ENCODE results near the gene SPINK9. TPM values are rescaled to one million over a fixed set of nuclear protein-coding genes. Genes with fewer than 3 reads are reported as not detected.

The SPINK9 gene
- total RNA-seq, 1 donor from 2014 or later = not detected

DNA sequence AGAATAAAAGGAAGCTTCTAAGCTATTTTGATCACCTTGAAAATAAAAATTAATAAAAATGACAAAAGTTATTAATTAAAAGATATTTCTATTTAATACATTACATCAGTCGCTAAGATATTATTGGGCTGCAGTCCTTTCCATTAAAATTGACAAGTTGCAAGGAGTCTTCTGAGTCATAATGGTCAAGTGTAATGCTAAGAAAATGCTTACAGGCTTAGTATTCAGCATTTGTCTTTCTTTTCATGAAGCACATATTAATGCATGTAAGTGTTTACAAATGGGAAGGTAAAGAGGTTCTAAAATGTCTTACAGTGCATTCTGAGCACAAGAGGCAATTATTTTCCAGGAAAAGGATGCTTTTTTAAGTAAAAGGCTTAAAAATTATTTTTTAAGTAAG is 17.3 kb downstream of the SPINK9 start:
- intact Hi-C loops (cut with DNase I) = no loop called here
- DNase-seq (ENCODE audit: missing footprints) = no peak
- no peak for ATAC-seq

DNA sequence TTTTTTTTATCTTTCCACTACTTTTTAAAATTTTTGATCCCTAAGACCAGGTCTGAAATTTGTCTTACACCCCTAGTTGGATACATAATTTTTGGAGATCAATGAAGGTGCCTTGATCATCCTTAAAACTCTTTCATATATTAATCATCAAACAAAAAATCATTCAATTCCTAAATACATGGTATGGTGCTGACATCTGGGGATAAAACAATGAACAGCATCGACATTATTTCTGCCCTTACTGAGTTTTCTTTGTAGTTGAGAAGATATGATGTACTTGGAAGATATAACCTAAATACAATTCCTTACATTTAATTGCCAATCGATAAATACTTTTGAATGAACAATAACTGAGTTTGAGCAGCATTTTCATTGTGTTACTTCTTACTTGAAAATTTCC is 18.3 kb downstream of the SPINK9 start:
- no peak for ATAC-seq
- intact Hi-C loops (cut with DNase I) = no loop called here
- DNase-seq (ENCODE audit: missing footprints) = no peak

DNA sequence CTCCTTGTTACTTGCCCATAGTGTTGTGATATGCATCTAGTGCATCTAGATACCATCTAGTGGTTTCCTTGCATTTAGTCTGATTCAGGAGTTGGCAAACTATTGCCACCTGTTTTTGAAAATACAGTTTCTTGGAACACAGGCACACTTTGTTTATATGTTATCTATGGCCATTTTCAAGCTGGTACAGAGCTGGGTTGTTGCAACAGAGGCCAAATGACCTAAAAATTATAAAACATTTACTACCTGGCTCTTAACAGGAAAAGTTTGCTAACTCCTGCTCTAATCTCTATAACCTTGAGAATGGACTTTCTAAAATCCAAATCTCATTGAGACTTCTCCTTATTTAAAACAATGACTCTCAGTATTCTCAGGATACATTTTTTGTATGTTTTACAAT is 29.0 kb downstream of the SPINK9 start:
- intact Hi-C loops (cut with DNase I) = loop anchor here (10.0 kb wide), 1 partner anchor 70 kb away; no protein-coding TSS in a partner anchor
- ATAC-seq (no peak), DNase-seq (ENCODE audit: missing footprints) (no peak)

DNA sequence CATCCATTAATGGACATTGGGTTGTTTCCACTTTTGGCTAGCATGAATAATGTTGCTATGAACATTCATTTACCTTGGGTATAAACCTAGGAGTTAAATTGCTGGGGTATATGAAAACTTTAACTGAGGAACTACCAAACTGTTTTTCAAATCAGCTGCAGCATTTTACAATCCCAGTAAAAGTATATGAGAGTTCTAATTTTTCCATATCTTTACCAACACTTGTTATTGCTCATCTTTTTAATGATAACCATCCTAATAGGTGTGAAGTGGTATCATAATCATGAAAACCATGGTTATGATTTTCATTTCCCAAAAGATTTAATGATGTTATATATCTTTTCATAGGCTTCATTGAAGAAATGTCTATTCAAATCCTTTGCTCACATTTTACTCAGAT is 32.9 kb downstream of the SPINK9 start:
- DNase-seq (ENCODE audit: missing footprints) (no peak), ATAC-seq (no peak)
- intact Hi-C loops (cut with DNase I) = loop anchor here (10.0 kb wide), 1 partner anchor 73 kb away; no protein-coding TSS in a partner anchor

DNA sequence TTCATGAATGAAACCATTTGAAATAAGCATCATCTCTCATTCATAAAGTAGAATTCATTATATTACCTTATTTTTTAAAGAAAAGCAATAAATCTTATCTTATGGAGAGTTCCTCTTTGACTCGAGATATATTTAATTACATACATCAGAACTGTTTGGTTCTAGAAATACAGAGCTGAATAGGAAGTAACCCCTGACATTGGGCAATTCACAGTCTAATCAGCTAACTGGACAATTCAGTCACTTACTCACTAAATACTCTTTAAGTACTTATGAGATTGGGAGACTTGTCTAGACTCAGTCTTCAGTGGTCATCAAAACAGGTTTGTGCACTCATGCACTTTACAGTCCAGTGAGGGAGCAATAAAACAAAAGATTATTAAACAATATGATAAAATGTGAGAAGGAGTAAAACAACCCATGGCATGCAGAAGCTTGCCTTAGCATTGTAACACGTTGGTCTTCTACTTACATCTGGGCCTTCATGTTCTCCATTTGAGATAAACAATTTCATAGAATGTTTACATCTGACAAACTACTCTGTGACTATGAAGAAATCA is 36.9 kb downstream of the SPINK9 start:
- ATAC-seq (no peak), DNase-seq (ENCODE audit: missing footprints) (no peak)
- intact Hi-C loops (cut with DNase I) = loop anchor here (10.0 kb wide), 1 partner anchor 197 kb away; no protein-coding TSS in a partner anchor

DNA sequence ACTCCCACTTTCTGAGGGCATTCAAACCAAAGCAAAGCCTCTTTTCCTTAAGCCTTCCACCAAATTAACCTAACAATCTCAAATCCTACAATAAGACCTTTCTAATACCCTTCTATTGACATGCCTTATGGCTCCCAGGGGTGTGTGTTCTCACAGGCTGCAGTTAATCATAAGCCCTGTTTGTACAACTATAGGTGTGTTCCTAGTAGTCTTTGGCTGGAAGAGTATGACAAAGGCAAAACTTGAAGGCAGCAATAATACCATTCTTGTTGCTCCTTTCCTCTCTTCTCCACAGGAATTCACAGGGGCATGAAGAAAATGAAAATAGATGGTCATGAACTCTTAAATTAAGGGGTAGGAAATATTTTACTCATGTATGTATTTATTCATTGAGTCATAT is 37.5 kb downstream of the SPINK9 start:
- DNase-seq (ENCODE audit: missing footprints) (no peak), ATAC-seq (no peak)
- intact Hi-C loops (cut with DNase I) = loop anchor here (10.0 kb wide), 1 partner anchor 198 kb away; no protein-coding TSS in a partner anchor

DNA sequence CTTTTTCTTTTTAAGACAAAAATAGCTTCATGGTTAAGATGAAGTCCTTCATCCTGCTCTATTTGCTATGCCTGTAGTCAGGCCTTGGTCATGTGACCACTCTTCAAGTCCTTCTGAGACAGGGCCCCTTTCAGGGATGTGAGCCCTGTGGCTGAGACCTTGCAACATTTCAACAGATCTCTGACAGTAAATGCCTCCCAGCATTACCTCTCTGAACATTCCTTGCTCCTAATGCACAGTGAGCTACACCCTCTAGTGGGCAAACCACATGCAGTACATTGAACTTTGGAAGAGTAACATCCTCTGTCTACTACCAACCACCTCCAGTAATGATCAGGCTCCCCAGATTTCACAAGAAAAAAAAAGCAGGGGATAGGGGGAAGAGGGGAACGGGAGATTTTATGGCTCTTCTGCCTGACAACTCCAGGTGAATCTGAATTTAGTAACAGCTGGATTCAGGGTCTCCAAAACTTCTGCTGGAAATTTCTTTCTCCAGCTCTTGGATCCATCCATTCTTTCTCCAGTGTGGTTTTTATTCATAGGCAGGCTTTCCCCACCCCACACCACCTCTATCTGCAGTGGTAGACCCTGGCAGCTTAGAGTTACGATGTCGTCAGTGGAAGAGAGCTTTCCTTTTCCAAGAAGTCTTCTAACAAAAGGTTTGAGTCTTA is 39.5 kb downstream of the SPINK9 start:
- no peak for DNase-seq (ENCODE audit: missing footprints)
- intact Hi-C loops (cut with DNase I) = loop anchor here (10.0 kb wide), 1 partner anchor 200 kb away; no protein-coding TSS in a partner anchor
- peak; percentile 48 for ATAC-seq

DNA sequence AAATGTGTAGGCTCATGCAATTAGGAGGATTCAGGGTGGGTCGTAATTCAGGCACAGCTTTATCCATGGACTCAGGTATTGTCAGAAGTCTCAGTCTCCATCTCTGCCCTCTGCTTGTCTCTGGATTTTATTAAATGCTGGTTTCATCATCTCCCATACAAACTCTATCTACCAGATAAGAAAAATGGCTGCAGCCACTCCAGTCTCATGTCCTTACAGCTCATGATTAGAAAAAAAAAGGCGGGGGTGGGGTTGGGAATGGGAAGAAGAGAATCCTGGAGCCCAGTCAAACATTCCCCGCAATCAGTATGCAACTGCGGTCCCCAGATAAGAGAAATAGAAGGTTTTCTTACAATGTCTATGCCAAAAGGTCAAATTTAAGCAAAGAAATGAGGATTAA is 40.8 kb downstream of the SPINK9 start:
- intact Hi-C loops (cut with DNase I) = loop anchor here (10.0 kb wide), 1 partner anchor 201 kb away; no protein-coding TSS in a partner anchor
- DNase-seq (ENCODE audit: missing footprints) (no peak), ATAC-seq (no peak)

DNA sequence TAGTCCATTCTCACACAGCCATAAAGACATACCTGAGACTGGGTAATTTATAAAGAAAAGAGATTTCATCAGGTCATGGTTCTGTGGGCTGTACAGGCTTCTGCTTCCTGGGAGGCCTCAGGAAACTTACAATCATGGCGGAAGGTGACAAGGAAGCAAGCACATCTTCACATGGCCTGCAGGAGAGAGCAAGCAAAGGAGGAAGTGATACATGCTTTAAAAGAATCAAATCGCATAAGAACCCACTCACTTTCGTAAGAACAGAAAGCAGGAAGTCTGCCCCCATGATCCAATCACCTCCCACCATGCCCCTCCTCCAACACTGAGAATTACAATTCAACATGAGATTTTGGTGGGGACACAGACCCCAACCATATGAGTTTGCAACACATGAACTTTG is 43.3 kb downstream of the SPINK9 start:
- ATAC-seq (no peak), DNase-seq (ENCODE audit: missing footprints) (no peak)
- intact Hi-C loops (cut with DNase I) = loop anchor here (10.0 kb wide), 1 partner anchor 204 kb away; no protein-coding TSS in a partner anchor

DNA sequence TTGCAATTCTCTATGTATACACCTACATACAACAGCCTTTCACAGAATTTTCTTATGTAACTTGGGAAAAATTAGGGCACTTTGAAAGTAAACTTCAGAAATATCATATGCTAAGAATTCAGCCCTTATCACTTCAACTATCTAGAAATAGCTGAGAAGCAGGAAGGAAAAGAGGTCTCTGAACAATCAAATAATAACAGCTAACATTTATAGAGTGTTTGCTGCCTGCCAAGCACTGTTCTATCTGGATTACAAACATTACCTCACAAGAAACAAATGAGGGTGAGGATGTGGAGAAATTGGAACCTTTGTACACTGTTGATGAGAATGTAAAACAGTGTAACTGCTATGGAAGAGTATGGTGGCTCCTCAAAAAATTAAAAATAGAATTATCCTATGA is 44.0 kb downstream of the SPINK9 start:
- DNase-seq (ENCODE audit: missing footprints) (no peak), ATAC-seq (no peak)
- intact Hi-C loops (cut with DNase I) = loop anchor here (10.0 kb wide), 1 partner anchor 205 kb away; no protein-coding TSS in a partner anchor

DNA sequence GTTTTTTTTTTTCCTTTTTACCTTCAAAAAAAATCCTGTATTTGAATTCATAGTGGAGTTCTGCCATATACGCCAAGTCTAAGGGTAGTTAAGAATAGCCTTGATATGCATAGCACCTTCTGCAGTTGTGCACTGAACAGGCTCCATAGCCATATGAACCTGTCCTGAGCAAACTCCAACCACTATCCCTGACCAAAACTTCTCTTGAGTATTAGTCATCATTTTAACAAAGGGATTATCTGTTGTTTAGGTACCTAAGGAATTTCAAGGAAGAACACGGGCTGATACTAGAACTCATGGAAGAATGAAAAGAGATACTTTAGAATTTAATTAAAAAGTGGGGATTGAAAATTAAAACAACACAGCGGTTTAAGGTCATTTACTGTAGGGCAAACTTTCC is 46.5 kb downstream of the SPINK9 start:
- intact Hi-C loops (cut with DNase I) = no loop called here
- DNase-seq (ENCODE audit: missing footprints) = no peak
- ATAC-seq = no peak

DNA sequence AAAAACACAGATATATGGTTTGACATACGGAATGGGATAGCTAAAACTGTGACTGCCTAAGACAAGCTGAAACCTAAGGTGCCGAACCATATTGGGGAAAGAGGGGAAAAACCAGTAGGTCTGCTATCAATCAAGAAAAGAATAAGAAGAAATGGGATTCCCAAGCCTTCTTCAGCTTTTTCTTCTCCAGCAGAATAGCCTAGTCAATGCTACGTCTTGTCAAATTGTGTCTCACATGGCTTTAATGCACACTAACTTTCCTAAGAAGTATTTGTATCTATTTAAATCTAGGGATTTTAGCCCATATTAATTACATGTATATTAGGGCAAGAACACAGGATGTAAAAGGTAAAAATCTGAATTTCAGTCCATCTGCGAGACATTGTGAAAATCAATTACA is 47.6 kb downstream of the SPINK9 start:
- intact Hi-C loops (cut with DNase I) = no loop called here
- ATAC-seq (no peak), DNase-seq (ENCODE audit: missing footprints) (no peak)

DNA sequence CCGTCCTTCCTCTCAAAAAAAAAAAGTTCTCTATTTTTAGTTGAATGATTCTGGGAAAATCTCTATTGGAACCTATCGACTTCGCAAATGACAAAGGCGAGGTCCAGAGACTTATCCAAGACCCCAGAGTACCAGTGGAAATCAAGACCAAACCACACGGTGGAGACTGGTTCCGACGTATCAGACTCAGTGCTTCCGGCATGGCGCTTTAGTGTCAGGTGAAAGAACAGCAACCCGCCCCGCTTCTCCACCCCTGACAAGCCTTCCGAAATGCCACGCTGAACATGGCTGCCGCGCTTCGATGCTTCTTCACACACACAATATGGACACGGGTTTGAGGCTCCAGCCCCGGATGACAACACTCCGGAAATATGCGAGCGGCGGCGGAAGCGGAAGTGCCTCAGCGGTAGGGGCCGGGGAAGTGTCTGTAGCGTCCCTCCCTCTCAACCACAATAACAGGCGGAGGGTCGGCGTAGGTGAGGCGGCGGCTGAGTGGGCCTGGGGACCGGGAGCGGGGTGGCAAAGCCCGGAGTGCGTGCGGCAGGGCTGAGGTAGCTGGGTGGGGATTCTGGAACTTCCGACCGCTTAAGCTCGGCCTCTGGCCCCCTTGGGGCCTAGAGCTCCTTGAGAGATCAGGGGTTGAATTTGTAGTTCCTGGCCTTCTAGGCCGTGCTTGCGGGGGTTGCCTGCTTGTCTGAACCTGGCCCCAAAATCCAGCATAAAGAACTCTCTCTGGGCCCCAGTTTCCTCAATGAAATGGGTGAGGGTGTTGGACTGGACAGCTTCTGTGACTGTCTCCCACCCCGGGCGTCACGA is 48.4 kb downstream of the SPINK9 start, which contains the start of gene FBXO38:
Gene FBXO38, plus strand, starts transcription at position 395 of the 816 bp plus-strand sequence. CDS start 10,819 bp downstream, outside the sequence.
- DNase-seq (ENCODE audit: missing footprints) (peak; percentile 97), ATAC-seq (peak; percentile 99)
- intact Hi-C loops (cut with DNase I) = no loop called here

DNA sequence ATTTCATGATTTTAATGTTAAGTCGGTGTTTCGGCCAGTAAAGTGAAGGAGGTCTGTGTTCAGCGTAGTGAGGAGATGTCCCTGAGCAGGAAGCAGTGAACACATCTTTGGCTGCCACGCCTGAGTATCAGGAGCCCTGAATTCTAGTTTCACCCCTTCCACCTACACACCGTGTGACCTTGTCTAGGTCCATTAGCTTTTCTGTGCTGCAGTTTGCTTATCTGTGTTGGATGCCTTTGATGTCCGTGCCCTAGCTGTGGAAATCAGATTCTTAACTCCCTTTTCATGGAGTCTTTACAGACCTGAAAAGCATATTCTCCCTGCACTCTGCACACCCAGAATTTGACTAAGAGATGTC is 49.0 kb downstream of the SPINK9 start:
- DNase-seq (ENCODE audit: missing footprints) (no peak), ATAC-seq (peak; percentile 1)
- intact Hi-C loops (cut with DNase I) = no loop called here

DNA sequence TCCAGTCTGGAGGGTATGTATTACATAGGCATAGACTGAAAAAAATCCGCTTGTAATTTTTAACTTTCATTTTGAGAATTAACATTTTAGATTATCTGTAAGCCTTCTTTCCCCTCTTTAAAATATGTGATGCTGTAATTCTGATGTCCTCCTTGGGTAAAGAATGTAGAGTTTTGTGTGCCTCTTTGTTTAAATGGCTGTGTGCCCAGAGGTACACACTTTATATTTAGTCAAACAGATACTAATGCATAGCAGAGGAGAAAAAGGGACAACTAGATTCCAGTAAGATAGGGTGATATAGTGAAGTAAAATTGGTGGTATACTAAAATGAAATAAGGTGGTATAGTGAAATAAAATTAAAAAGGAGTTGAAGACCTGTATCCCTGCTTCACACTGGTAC is 49.7 kb downstream of the SPINK9 start:
- intact Hi-C loops (cut with DNase I) = no loop called here
- no peak for ATAC-seq

DNA sequence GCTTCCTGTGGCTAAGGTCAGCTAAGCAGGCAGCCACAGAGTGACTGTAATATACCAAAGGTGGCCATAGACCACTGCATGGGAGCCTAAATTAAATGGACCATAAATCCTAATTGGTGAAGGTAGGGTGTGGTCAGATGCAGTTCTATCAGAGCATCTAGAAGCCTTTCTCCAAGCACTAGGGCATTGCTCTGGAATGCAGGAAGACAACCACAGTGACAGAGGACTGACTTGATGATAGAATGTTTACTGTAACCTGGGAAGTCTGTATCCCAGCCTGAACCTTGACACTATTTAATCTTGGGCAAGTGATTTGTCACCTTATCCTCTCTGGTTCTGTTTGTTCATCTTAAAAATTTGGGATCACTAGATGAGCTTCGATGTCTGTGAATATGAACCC is 50.7 kb downstream of the SPINK9 start:
- no peak for DNase-seq (ENCODE audit: missing footprints)
- no peak for ATAC-seq
- intact Hi-C loops (cut with DNase I) = no loop called here

More for the DNA sequence above, 49.7 kb downstream of the SPINK9 start:
- no peak for DNase-seq (ENCODE audit: missing footprints)

DNA sequence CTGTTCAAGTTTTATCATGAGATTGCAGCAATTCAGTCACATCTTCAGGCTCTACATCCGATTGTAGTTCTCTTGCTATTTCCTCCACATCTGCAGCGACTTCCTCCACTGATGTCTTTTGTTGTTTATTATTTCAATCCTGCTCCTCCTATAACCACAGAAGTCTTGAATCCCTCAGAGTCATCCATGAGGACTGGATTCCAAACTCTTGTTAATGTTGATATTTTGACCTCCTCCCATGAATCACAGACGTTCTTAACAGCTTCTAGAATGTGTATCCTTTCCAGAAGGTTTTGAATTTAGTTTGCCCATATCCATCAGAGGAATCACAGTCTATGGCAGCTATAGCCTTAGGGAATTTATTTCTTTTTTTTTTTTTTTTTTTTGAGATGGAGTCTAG is 52.0 kb downstream of the SPINK9 start:
- no peak for DNase-seq (ENCODE audit: missing footprints)
- no peak for ATAC-seq
- intact Hi-C loops (cut with DNase I) = no loop called here

DNA sequence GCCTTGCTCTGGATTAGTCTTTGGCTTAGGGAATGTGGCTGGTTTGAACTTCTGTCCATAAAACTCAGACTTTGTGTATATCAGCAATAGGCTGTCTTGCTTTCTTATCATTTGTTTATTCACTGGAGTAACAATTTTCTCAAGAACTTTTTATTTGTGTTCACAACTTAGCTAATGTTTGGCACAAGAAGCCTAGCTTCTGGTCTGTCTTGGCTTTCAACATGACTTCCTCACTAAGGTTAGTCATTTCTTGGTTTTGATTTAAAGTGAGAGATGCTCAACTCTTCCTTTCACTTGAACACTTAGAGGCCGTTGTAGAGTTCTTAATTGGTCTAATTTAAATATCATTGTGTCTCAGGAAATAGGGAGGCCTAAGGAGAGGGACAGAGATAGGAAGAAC is 53.3 kb downstream of the SPINK9 start:
- no peak for ATAC-seq
- intact Hi-C loops (cut with DNase I) = no loop called here

More for the DNA sequence above, 53.3 kb downstream of the SPINK9 start:
- DNase-seq (ENCODE audit: missing footprints) = no peak
